Fibroblast of peridontal ligament (primary cell): Measurements from ENCODE around the gene SIK1.
"Not testable (repeated sequence)": the region's sequence is repeated elsewhere in the genome, so short reads cannot be mapped to it uniquely, and the experiment has no call there.

ENCODE experiments used
- DNase-seq: peaks from one replicate; pipeline ENCODE4 v3.0.0-alpha.2; 2010; ENCODE audit errors: extremely low read depth

SIK1 gene

GRCh38 chr21:43396788-43397438 lies 30.0 kb downstream of the SIK1 start:
- not testable (repeated sequence) for DNase-seq

- DNase-seq = not testable (repeated sequence)
Observed at GRCh38 chr21:43383351-43383750, 43.6 kb downstream of the SIK1 start.

GRCh38 chr21:43382902-43383301 lies 44.0 kb downstream of the SIK1 start:
- not testable (repeated sequence) for DNase-seq

- DNase-seq = not testable (repeated sequence)
Observed at GRCh38 chr21:43380852-43381533, 45.9 kb downstream of the SIK1 start.

GRCh38 chr21:43380337-43380736 lies 46.6 kb downstream of the SIK1 start:
- DNase-seq = not testable (repeated sequence)

GRCh38 chr21:43379626-43380122 lies 47.3 kb downstream of the SIK1 start:
- DNase-seq = not testable (repeated sequence)

GRCh38 chr21:43376478-43376882 lies 50.5 kb downstream of the SIK1 start:
- no peak for DNase-seq

- DNase-seq = no peak
Observed at GRCh38 chr21:43375837-43376477, 51.0 kb downstream of the SIK1 start.

GRCh38 chr21:43375006-43375836 lies 51.7 kb downstream of the SIK1 start:
- DNase-seq = no peak

- no peak for DNase-seq
Observed at GRCh38 chr21:43374228-43374885, 52.6 kb downstream of the SIK1 start.

GRCh38 chr21:43373362-43374227 lies 53.3 kb downstream of the SIK1 start:
- DNase-seq = no peak

GRCh38 chr21:43372663-43373361 lies 54.1 kb downstream of the SIK1 start:
- DNase-seq = no peak

GRCh38 chr21:43371786-43372185 lies 55.1 kb downstream of the SIK1 start:
- DNase-seq = no peak

GRCh38 chr21:43370888-43371570 lies 55.9 kb downstream of the SIK1 start:
- DNase-seq = no peak

- no peak for DNase-seq
Observed at GRCh38 chr21:43370091-43370658, 56.8 kb downstream of the SIK1 start.

- no peak for DNase-seq
Observed at GRCh38 chr21:43369596-43370090, 57.3 kb downstream of the SIK1 start.

GRCh38 chr21:43369124-43369523 lies 57.8 kb downstream of the SIK1 start:
- no peak for DNase-seq

- no peak for DNase-seq
Observed at GRCh38 chr21:43368685-43369084, 58.2 kb downstream of the SIK1 start.

- no peak for DNase-seq
Observed at GRCh38 chr21:43367859-43368258, 59.1 kb downstream of the SIK1 start.
